HG03139 (cell line): ENCODE data around the gene KRABD2.
A peak's percentile ranks its signal among the peaks of the same experiment; 100 is the strongest.
"Not testable (repeated sequence)": the region's sequence is repeated elsewhere in the genome, so short reads cannot be mapped to it uniquely, and the experiment has no call there.

ENCODE experiments used
- ATAC-seq: cut with Tn5 transposase; IDR thresholded peaks from one replicate; pipeline ENCODE4 v1.9.1; 2021; ENCODE audit not compliant: unreplicated experiment

Gene KRABD2

GRCh38 chr17:8392674-8393469, 16.4 kb upstream of the KRABD2 start:
- no peak for ATAC-seq

DNA sequence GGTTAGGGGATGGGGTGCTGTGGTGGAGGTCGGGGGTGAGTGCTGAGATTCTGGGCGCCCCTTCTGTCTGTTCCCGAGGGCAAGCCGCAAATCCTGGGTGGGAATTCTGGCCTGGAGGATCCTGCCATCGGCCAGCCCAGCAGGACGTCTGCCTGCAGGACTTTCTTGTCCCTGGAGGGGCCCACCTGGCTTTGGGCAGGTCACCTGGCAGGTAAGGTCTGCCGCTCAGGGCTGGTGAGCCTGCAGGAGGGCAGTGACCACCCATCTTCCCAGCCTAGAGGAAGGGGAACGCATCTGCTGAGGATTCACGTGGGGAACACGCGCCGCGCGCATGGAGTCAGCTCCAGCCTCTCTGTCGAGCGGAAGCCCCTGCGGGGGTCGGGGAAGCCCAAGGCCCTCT, 15.8 kb upstream of the KRABD2 start:
- no peak for ATAC-seq

- ATAC-seq: no peak
Measured at GRCh38 chr17:8391711-8392110, 15.2 kb upstream of the KRABD2 start.

GRCh38 chr17:8387914-8388651, 11.6 kb upstream of the KRABD2 start:
- no peak for ATAC-seq

DNA sequence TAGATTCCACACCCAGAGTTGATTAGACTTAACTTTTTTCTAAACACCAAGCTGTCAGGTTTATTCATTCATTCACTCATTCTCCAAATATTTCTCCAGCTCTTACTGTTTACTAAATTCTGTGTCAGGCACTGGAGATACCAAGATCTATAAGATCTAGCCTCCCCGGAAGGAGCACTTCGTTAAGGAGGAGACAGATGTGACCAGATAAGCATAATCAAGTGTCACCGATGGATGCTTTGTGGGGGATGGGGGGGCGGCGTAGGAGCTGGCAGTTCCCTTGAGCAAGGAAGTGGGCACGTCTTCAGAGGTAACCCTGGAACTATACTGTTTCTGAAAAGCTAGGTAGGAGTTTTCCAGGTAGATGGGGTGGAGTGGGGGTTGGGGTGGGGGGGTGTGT, 10.3 kb upstream of the KRABD2 start:
- no peak for ATAC-seq

DNA sequence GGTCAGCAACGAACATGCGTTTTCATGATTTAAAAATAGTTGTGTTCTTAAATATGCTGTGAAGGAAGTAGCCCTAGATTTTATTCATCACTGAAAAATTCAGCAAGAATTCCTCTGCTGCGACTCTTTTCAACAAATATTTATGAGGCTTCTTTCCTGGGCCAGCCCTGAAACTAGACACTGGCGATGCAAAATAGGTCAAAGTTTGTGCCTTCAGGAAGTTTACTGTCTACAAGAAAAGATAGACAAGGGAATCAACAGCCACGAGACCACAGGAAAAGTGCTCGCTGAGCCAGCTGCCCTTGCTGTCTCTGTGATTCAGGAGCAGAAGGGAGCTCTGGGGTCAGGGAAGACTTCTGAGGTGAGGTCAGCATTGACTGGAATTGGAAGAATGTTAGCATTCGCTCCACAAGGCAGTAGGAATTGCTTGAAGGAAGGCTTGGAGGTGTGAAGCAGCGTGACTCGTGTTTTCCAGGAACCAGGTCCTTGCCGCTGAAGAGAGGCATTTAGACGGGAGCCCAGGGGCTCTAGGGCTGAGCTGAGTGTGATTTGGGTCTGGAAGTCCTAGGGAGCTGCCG, 8.4 kb upstream of the KRABD2 start:
- ATAC-seq: no peak

DNA sequence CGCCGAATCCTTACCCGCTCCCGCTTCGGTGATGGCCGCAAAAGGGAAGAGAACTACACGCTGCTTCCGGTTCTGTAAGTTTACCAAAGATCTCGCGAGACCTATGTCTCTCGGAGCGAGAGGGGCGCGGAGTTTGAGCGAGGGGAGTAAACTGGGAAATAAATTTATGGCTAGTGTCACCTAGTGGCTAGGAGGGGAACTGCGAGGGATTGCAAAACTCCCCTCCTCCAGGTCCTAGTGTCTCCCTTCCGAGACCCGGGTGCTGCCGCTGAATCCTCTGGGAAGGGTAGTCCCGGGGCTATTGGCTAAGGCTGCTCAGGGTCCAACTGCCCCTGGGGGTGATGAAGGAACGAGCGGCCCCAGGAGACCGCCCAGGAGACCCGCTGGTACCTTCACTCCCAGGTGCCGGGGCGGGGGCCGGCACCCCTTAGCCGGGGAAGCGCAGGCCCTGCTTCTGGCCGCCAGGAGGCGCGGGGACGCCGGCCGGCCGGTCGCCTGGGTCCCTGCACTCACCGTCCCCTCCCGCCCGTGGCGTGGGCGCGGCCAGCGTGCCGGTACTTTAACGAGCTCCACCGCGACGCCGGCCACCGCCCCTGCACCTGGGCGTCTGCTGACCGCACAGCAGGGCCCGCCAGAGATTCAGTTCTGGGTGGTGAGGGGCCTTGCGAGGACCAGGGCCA, 6.8 kb upstream of the KRABD2 start, which contains the start of gene RPL26:
TSS of gene RPL26 (minus strand) at position 51 of the 680 bp plus-strand sequence. CDS start 883 bp downstream, outside the sequence.
- ATAC-seq: peak; percentile 79

- no peak for ATAC-seq
Measured at GRCh38 chr17:8382880-8383142, 6.3 kb upstream of the KRABD2 start.

DNA sequence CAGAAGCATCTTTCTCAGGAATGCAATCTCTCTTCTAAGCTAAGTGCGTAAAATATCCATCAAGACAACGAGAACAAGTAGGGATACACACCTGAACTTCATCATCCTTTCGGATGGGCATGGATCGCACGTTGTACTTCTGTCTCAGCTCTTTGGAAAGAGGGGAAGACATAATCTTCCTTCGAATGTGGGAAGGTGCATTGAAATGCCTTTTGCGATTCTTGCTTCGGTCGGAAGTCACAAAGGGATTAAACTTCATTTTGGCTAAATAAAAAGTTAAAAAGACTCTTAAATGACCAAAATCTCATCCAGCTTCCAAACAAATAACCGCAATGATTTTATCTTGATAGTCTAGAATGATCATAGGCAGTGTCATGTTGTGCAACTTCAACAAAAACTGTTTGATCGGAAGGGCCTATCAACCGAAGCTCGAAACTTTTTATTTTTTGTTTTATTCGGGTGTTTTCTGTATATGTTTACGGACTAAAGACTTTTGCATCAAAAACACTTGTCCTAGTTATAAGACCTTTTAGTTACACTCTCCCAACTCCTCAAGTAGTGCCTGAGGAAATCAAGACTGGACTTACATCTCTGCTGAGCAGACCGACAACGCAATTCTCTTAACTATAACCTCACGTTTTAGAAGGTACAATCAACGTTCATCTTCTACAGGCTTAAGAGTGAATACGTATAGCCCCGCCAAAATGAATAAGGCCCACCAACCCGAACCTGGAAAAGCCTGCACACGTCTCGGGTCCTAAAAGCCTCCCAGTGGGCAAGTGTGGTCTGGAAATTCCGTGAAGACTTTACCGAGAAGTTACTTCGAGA, 5.8 kb upstream of the KRABD2 start:
- ATAC-seq: no peak

GRCh38 chr17:8380049-8380448, 3.5 kb upstream of the KRABD2 start:
- no peak for ATAC-seq

GRCh38 chr17:8378117-8378516, 1.6 kb upstream of the KRABD2 start:
- ATAC-seq: not testable (repeated sequence)

- no peak for ATAC-seq
Measured at GRCh38 chr17:8377422-8377821, 918 bp upstream of the KRABD2 start.

DNA sequence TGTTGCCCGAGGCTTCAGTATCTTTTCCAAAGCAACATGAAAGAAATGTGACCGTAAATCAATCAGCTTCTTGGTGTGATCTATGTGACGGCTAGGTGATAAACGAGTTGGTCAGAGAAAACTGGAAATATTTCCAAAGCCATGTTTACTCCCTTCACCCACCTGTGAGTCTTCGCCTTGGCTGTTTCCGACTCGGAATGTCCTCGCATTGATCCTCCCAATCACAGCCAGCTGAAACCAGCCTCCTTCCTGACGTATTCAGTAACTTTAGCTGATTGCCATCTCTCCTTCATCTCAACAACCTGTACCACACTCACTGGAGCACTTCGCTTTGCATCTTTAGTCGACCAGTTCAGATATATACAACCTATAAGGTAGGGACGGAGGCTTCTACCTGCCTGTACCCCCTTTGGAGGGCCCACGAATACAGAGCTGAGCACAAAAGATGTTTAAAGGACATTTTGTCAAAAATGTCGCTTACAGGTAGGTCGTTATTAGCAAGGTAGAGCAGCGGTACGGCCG, 705 bp downstream of the KRABD2 start:
- no peak for ATAC-seq

DNA sequence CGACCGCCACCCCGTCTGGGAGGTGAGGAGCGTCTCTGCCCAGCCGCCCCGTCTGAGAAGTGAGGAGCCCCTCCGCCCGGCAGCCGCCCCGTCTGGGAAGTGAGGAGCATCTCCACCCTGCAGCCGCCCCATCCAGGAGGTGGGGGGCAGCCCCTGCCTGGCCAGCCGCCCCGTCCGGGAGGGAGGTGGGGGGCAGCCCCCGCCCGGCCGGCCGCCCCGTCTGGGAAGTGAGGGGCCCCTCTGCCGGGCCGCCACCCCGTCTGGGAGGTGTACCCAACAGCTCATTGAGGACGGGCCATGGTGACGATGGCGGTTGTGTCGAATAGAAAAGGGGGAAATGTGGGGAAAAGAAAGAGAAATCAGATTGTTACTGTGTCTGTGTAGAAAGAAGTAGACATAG, 2.6 kb downstream of the KRABD2 start:
- not testable (repeated sequence) for ATAC-seq

DNA sequence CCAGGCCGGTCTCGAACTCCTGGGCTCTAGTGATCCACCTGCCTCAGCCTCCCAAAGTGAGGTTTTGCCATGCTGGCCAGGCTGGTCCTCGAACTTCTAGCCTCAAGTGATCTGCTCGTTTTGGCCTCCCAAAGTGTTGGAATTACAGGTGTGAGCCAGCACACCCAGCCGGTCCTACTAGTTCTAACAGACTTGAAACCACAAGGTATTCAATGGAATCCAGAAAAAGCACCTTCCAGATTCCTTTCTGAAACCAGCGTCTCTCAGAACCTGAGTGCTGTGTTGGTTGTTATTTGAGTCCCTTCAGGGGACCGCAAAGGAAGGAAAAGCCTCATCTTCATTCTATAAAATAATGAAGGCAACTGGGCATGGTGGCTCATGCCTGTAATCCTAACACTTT, 4.1 kb downstream of the KRABD2 start:
- no peak for ATAC-seq

GRCh38 chr17:8371786-8372185, 4.7 kb downstream of the KRABD2 start:
- ATAC-seq: no peak

- no peak for ATAC-seq
Measured at GRCh38 chr17:8369944-8370343, 6.6 kb downstream of the KRABD2 start.

GRCh38 chr17:8368193-8368592, 8.3 kb downstream of the KRABD2 start:
- no peak for ATAC-seq

- ATAC-seq: no peak
Measured at GRCh38 chr17:8366231-8366630, 10.3 kb downstream of the KRABD2 start.

- no peak for ATAC-seq
Measured at GRCh38 chr17:8365143-8365542, 11.4 kb downstream of the KRABD2 start.
